ENCODE data around the gene TSPAN11. TPM values are rescaled to one million over a fixed set of nuclear protein-coding genes. Genes with fewer than 3 reads are reported as not detected.

Gene TSPAN11
- total and polyA plus RNA-seq, 4 donors, result 0.13 to 1.2 (median 0.44) TPM

- no peak for DNase-seq (ENCODE audit: low spot score)
- Histone ChIP-seq H3K4me3 (ENCODE audit: low read depth in 1 of 3, low read length in 3 of 3) (no peak overlapping the region), H3K9ac (ENCODE audit: low read depth in 1 of 2, low read length in 2 of 2) (no peak overlapping the region), H3K27ac (ENCODE audit: low read depth in 1 of 2, low read length in 2 of 2) (no peak overlapping the region), H3K36me3 (ENCODE audit: control insufficient read depth in 4 of 4, insufficient read depth in 3 of 4, low read depth in 1 of 4, low read length in 3 of 4) (no peaks in the 10 kb centered on the region), H3K9me3 (ENCODE audit: control insufficient read depth in 4 of 4, low read length in 3 of 4) (no peaks in the 10 kb centered on the region), H3K27me3 (ENCODE audit: control insufficient read depth in 4 of 4, insufficient read depth in 4 of 4, low read length in 3 of 4) (no peaks in the 10 kb centered on the region), H3K4me1 (ENCODE audit: control insufficient read depth in 4 of 4, insufficient read depth in 4 of 4, low read length in 3 of 4) (no peaks in the 10 kb centered on the region)
- TF ChIP-seq, protein P1, sequence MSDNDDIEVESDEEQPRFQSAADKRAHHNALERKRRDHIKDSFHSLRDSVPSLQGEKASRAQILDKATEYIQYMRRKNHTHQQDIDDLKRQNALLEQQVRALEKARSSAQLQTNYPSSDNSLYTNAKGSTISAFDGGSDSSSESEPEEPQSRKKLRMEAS (IDR thresholded peaks at IDR 0.05), result no peak
- TF ChIP-seq HNF4A (conservative IDR thresholded peaks at IDR 0.05) (no peak), CTCF (IDR thresholded peaks at IDR 0.05; ENCODE audit: low read depth, low read length, missing input control) (no peak), GABPA (IDR thresholded peaks at IDR 0.05 in 1 of 2, conservative IDR thresholded peaks at IDR 0.05 in 1 of 2) (no peak), SP1 (IDR thresholded peaks at IDR 0.05) (no peak), NR2F2 (IDR thresholded peaks at IDR 0.05) (no peak), FOXA2 (IDR thresholded peaks at IDR 0.05) (no peak), RAD21 (IDR thresholded peaks at IDR 0.05) (no peak), YY1 (IDR thresholded peaks at IDR 0.05) (no peak), RXRA (IDR thresholded peaks at IDR 0.05) (no peak), ATF3 (IDR thresholded peaks at IDR 0.05) (no peak), FOXA1 (IDR thresholded peaks at IDR 0.05) (no peak), JUND (IDR thresholded peaks at IDR 0.05) (no peak), TAF1 (conservative IDR thresholded peaks at IDR 0.05) (no peak), HNF4G (IDR thresholded peaks at IDR 0.05) (no peak)
- TF ChIP-seq, protein P2, sequence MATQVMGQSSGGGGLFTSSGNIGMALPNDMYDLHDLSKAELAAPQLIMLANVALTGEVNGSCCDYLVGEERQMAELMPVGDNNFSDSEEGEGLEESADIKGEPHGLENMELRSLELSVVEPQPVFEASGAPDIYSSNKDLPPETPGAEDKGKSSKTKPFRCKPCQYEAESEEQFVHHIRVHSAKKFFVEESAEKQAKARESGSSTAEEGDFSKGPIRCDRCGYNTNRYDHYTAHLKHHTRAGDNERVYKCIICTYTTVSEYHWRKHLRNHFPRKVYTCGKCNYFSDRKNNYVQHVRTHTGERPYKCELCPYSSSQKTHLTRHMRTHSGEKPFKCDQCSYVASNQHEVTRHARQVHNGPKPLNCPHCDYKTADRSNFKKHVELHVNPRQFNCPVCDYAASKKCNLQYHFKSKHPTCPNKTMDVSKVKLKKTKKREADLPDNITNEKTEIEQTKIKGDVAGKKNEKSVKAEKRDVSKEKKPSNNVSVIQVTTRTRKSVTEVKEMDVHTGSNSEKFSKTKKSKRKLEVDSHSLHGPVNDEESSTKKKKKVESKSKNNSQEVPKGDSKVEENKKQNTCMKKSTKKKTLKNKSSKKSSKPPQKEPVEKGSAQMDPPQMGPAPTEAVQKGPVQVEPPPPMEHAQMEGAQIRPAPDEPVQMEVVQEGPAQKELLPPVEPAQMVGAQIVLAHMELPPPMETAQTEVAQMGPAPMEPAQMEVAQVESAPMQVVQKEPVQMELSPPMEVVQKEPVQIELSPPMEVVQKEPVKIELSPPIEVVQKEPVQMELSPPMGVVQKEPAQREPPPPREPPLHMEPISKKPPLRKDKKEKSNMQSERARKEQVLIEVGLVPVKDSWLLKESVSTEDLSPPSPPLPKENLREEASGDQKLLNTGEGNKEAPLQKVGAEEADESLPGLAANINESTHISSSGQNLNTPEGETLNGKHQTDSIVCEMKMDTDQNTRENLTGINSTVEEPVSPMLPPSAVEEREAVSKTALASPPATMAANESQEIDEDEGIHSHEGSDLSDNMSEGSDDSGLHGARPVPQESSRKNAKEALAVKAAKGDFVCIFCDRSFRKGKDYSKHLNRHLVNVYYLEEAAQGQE (IDR thresholded peaks at IDR 0.05), result no peak
- TF ChIP-seq, protein P3, sequence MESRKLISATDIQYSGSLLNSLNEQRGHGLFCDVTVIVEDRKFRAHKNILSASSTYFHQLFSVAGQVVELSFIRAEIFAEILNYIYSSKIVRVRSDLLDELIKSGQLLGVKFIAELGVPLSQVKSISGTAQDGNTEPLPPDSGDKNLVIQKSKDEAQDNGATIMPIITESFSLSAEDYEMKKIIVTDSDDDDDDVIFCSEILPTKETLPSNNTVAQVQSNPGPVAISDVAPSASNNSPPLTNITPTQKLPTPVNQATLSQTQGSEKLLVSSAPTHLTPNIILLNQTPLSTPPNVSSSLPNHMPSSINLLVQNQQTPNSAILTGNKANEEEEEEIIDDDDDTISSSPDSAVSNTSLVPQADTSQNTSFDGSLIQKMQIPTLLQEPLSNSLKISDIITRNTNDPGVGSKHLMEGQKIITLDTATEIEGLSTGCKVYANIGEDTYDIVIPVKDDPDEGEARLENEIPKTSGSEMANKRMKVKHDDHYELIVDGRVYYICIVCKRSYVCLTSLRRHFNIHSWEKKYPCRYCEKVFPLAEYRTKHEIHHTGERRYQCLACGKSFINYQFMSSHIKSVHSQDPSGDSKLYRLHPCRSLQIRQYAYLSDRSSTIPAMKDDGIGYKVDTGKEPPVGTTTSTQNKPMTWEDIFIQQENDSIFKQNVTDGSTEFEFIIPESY (IDR thresholded peaks at IDR 0.05), result no peak
- WGBS, result 73% methylated on average over 3 of the region's 3 CpGs
Observed at GRCh38 chr12:30902001-30902400, 24.5 kb upstream of the TSPAN11 start.

DNA sequence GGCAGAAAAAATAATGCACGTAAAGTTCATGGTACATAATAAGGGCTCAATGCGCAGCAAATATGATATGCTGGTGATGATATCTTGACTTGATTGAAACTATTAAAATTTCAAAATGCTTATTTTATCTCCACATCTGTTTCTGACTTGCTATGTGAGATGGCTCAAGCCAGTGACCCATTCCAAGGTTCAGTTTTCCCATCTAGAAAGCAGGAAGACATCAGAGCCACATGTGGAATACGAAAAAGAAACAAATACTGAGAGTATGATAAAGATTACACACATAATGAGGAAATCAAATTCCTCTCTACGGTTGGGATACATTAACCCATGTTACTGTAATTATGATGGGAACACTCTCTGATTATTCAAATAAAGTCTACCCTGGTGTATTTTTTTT, 24.0 kb upstream of the TSPAN11 start:
- Histone ChIP-seq H3K36me3 (ENCODE audit: control insufficient read depth in 4 of 4, insufficient read depth in 3 of 4, low read depth in 1 of 4, low read length in 3 of 4) (no peaks in the 10 kb centered on the region), H3K4me1 (ENCODE audit: control insufficient read depth in 4 of 4, insufficient read depth in 4 of 4, low read length in 3 of 4) (no peaks in the 10 kb centered on the region), H3K27me3 (ENCODE audit: control insufficient read depth in 4 of 4, insufficient read depth in 4 of 4, low read length in 3 of 4) (no peaks in the 10 kb centered on the region), H3K4me3 (ENCODE audit: low read depth in 1 of 3, low read length in 3 of 3) (no peak overlapping the region), H3K27ac (ENCODE audit: low read depth in 1 of 2, low read length in 2 of 2) (no peak overlapping the region), H3K9me3 (ENCODE audit: control insufficient read depth in 4 of 4, low read length in 3 of 4) (no peaks in the 10 kb centered on the region), H3K9ac (ENCODE audit: low read depth in 1 of 2, low read length in 2 of 2) (no peak overlapping the region)
- WGBS, result 65% methylated on average over 4 of the region's 4 CpGs
- no peak for DNase-seq (ENCODE audit: low spot score)
- no peak for TF ChIP-seq HNF4A (conservative IDR thresholded peaks at IDR 0.05)
- TF ChIP-seq GABPA (IDR thresholded peaks at IDR 0.05 in 1 of 2, conservative IDR thresholded peaks at IDR 0.05 in 1 of 2), result no peak
- no peak for TF ChIP-seq CTCF (IDR thresholded peaks at IDR 0.05; ENCODE audit: low read depth, low read length, missing input control)
- no peak for TF ChIP-seq RAD21 (IDR thresholded peaks at IDR 0.05)
- TF ChIP-seq EGR1 (IDR thresholded peaks at IDR 0.05; ENCODE audit: low read depth in 2 of 2), result no peak
- no peak for TF ChIP-seq RXRA (IDR thresholded peaks at IDR 0.05)
- no peak for TF ChIP-seq JUND (IDR thresholded peaks at IDR 0.05)
- no peak for TF ChIP-seq NR2F2 (IDR thresholded peaks at IDR 0.05)
